NOMO-1 treated with DMSO at 0.1 percent for 48 hours (cell line): ENCODE data around the gene NCBP2.

Source experiments
- DNase-seq: peaks from one replicate; lab custom pipeline; 2025; ENCODE audit not compliant: unreplicated experiment; lab: John Stamatoyannopoulos, UW

The NCBP2 gene

GRCh38 chr3:196942226-196942914 is at the start of gene NCBP2:
Gene NCBP2 (minus strand): TSS chr3:196942528. CDS start chr3:196942503, 25 bp downstream.
- DNase-seq, result peak; percentile 99

GRCh38 chr3:196991581-196992460 is 49.5 kb upstream of the NCBP2 start:
- no peak for DNase-seq

- no peak for DNase-seq
Observed at GRCh38 chr3:196990601-196991007, 48.3 kb upstream of the NCBP2 start.

GRCh38 chr3:196989721-196990262 is 47.5 kb upstream of the NCBP2 start:
- no peak for DNase-seq

- DNase-seq, result no peak
Observed at GRCh38 chr3:196988241-196989029, 46.1 kb upstream of the NCBP2 start.

- no peak for DNase-seq
Observed at GRCh38 chr3:196987022-196987421, 44.7 kb upstream of the NCBP2 start.

- no peak for DNase-seq
Observed at GRCh38 chr3:196985954-196986885, 43.9 kb upstream of the NCBP2 start.

- no peak for DNase-seq
Observed at GRCh38 chr3:196985298-196985697, 43.0 kb upstream of the NCBP2 start.

GRCh38 chr3:196983186-196983585 is 40.9 kb upstream of the NCBP2 start:
- DNase-seq, result no peak

- DNase-seq, result no peak
Observed at GRCh38 chr3:196981657-196982056, 39.3 kb upstream of the NCBP2 start.

GRCh38 chr3:196979545-196979944 is 37.2 kb upstream of the NCBP2 start:
- DNase-seq, result no peak

GRCh38 chr3:196976941-196977340 is 34.6 kb upstream of the NCBP2 start:
- no peak for DNase-seq

- no peak for DNase-seq
Observed at GRCh38 chr3:196975349-196975748, 33.0 kb upstream of the NCBP2 start.

GRCh38 chr3:196974661-196975060 is 32.3 kb upstream of the NCBP2 start:
- no peak for DNase-seq

- DNase-seq, result no peak
Observed at GRCh38 chr3:196971094-196971698, 28.9 kb upstream of the NCBP2 start.

- no peak for DNase-seq
Observed at GRCh38 chr3:196970547-196971093, 28.3 kb upstream of the NCBP2 start.

- DNase-seq, result peak; percentile 58
Observed at GRCh38 chr3:196969660-196970546, 27.6 kb upstream of the NCBP2 start.

GRCh38 chr3:196969134-196969659 is 26.9 kb upstream of the NCBP2 start:
- DNase-seq, result peak; percentile 65
